Kidney (tissue), 14 donors: ENCODE results near the gene ZCCHC7. TPM values are rescaled to one million over a fixed set of nuclear protein-coding genes. Genes with fewer than 3 reads are reported as not detected.

Source experiments
- DNase-seq, 5 donors: peaks; one replicate each; pipeline ENCODE4 v3.0.0-alpha.2; 2013 to 2020
- FAIRE-seq: peaks from 2 replicates; lab custom pipeline; 2012; peaks lifted over from hg19 to GRCh38; lab: Jason Lieb, UNC
- H3K27ac ChIP-seq, 2 donors: one replicate each; pipeline ENCODE4 v1.7.0; 2013; ENCODE audit warnings: low read depth in 2 of 2, low read length in 2 of 2, inconsistent platforms in 1 of 2
- H3K27me3 ChIP-seq: one replicate; pipeline ENCODE4 v1.7.1; 2013; ENCODE audit warnings: low read length, inconsistent platforms; ENCODE audit not compliant: control insufficient read depth, insufficient read depth
- H3K36me3 ChIP-seq, 3 donors: one replicate each; pipeline versions ENCODE4 v1.7.0 to v1.7.1; 2013; ENCODE audit warnings: low read length in 3 of 3, control low read depth in 1 of 3, inconsistent platforms in 1 of 3; ENCODE audit not compliant: insufficient read depth in 3 of 3, control insufficient read depth in 2 of 3
- H3K4me1 ChIP-seq, 3 donors: one replicate each; pipeline versions ENCODE4 v1.7.0 to v1.7.1; 2013; ENCODE audit warnings: low read length in 3 of 3, inconsistent platforms in 1 of 3, low read depth in 1 of 3; ENCODE audit not compliant: control insufficient read depth in 2 of 3, insufficient read depth in 2 of 3
- H3K4me3 ChIP-seq, 3 donors: one replicate each; pipeline versions ENCODE4 v1.7.0 to v1.8.1; 2013; ENCODE audit warnings: low read length in 3 of 3, control low read depth in 1 of 3, inconsistent platforms in 1 of 3
- H3K9ac ChIP-seq, 3 donors: one replicate each; pipeline versions ENCODE4 v1.7.0 to v1.7.1; 2013; ENCODE audit warnings: low read length in 3 of 3, control low read depth in 1 of 3, inconsistent platforms in 1 of 3
- H3K9me3 ChIP-seq, 3 donors: one replicate each; pipeline versions ENCODE4 v1.7.0 to v1.7.1; 2013; ENCODE audit warnings: low read length in 3 of 3, control low read depth in 1 of 3, inconsistent platforms in 1 of 3; ENCODE audit not compliant: control insufficient read depth in 2 of 3, insufficient read depth in 1 of 3
- CTCF ChIP-seq: IDR thresholded peaks from 3 replicates; pipeline ENCODE4 v1.5.1; 2012; ENCODE audit warnings: mild to moderate bottlenecking, moderate library complexity, borderline replicate concordance; ENCODE audit not compliant: insufficient read depth; ENCODE audit errors: extremely low read depth
- intact Hi-C: fragments of 100-400 bp; cut with DNase I; formaldehyde crosslinking; loops from one replicate; pipeline ENCODE4 v1.11.1; 2022
- polyA plus RNA-seq: library from polyadenylated mRNA; stranded (reverse); fragments of 350-450 nt; fragmentation: Illumina TruSeq; extraction: RNeasy Lipid Tissue Mini Kit (QIAGEN cat#74804); gene quantifications from one replicate; pipeline ENCODE4 v1.2.3, GENCODE V29; 2014; ENCODE audit warnings: low read depth, low replicate concordance; ENCODE audit not compliant: insufficient read depth
- total RNA-seq: library from RNA; stranded (reverse); fragmentation: NEBNext Ultra II Directional; extraction: Animal tissue kit (Norgen Biotek cat#: 25700); gene quantifications from one replicate; pipeline ENCODE4 v1.2.1, GENCODE V29; 2021
- donor health status: control.
- donor health status: control.
- donor health status: control.
- donor health status: control.
- donor health status: control.
- donor health status: DM: yes; HTN: yes; CAD: no.
- donor health status: Normal renal cell carcinoma (clear cell type).

The ZCCHC7 gene
- total and polyA plus RNA-seq, 2 donors from 2014 or later, result 7.2 to 22.3 TPM

DNA sequence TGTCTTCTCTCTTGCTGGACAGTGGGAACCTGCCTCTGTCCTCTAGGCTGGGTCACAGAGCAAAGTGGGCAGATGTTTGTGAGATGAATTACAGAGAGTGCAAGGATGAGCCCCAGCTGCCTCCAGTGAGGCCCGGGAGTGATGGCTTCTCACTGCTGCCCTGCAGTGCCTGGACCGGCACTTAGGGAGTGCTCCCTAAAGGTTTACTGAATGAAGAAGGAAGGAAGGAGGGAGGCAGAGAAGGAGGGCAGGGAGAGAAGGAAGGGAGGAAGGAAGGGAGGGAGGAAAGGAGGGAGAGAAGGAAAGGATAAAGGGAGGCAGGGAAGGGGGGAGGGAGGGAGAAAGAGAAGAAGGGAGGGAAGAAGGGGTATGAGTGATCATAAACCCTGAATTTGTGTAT, 259.5 kb downstream of the ZCCHC7 start:
- Histone ChIP-seq H3K9me3 (no peaks in the 10 kb centered on the region), H3K36me3 (no peaks in the 10 kb centered on the region), H3K9ac (no peak overlapping the region), H3K4me1 (no peaks in the 10 kb centered on the region), H3K27me3 (no peaks in the 10 kb centered on the region), H3K27ac (no peak overlapping the region), H3K4me3 (no peak overlapping the region)
- intact Hi-C loops, result loop anchor here (10.0 kb wide), 1 partner anchor 505 kb away; no protein-coding TSS in a partner anchor
- FAIRE-seq (no peak), DNase-seq (no peak)
- no peak for TF ChIP-seq CTCF

- no peak overlapping the region for H3K4me3 ChIP-seq
- H3K36me3 ChIP-seq, result no peaks in the 10 kb centered on the region
- TF ChIP-seq CTCF, result no peak
- no peak for DNase-seq
- H3K27ac ChIP-seq, result no peak overlapping the region
- intact Hi-C loops, result loop anchor here (10.0 kb wide), 1 partner anchor 506 kb away; no protein-coding TSS in a partner anchor
- no peak for FAIRE-seq
- no peaks in the 10 kb centered on the region for H3K4me1 ChIP-seq
- H3K9me3 ChIP-seq, result no peaks in the 10 kb centered on the region
- H3K27me3 ChIP-seq, result no peaks in the 10 kb centered on the region
- no peak overlapping the region for H3K9ac ChIP-seq
Observed at GRCh38 chr9:37380570-37380969, 260.2 kb downstream of the ZCCHC7 start.

DNA sequence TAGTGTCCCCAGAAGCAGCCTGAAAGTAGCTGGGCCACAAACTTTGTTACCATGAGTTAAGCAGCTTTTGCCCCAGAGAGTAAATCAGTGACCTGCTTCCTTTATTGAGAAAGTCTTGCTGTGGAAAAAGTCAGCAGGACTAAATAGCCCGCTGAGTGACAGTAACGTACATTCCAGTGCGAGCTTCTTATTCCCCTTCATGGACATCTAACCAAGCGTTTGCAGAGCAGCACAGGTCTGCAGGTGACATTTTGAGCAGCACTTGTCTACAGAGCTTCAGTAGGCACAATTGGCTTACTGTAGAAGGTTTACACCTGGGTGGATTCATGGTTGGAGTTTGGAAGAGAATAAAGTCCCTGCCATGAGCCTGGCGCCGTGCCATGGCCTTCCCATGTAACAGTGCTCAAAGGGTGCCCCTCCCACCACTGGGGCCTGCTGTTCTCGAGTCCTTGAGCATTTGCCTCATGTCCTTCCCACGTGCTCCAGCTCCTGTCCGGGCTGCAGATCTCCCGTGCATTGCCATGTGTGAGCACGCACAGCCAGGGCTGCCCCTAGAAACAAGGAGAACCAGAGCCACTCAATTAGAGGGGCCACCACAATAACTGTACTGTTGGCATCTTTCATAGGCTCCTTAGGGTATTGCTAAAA, 260.8 kb downstream of the ZCCHC7 start:
- Histone ChIP-seq H3K27ac (no peak overlapping the region), H3K4me1 (no peaks in the 10 kb centered on the region), H3K27me3 (no peaks in the 10 kb centered on the region), H3K36me3 (no peaks in the 10 kb centered on the region), H3K9ac (no peak overlapping the region), H3K4me3 (no peak overlapping the region), H3K9me3 (no peaks in the 10 kb centered on the region)
- no peak for FAIRE-seq
- no peak for TF ChIP-seq CTCF
- intact Hi-C loops, result loop anchor here (10.0 kb wide), 1 partner anchor 506 kb away; no protein-coding TSS in a partner anchor
- DNase-seq, result no peak
